Coronary artery (tissue), 2 donors: ENCODE results near the gene ACBD6.
A peak's percentile ranks its signal among the peaks of the same experiment; 100 is the strongest.

Experiments used
- DNase-seq: peaks from one replicate; pipeline ENCODE4 v3.0.0-alpha.2; 2017; ENCODE audit warnings: low spot score
- H3K27ac ChIP-seq, 2 donors: fragments of 200-600 bp; sonication (generic); one replicate each; pipeline ENCODE4 v1.5.1; 2016 to 2019
- H3K4me3 ChIP-seq: fragments of 200-600 bp; sonication (generic); 2 replicates; pipeline ENCODE4 v1.5.1; 2016; ENCODE audit warnings: mild to moderate bottlenecking, moderate library complexity
- TF ChIP-seq, protein P1 (sequence below): fragments of 200-600 bp; sonication (generic); IDR thresholded peaks from one replicate; pipeline ENCODE4 v1.5.1; 2019; ENCODE audit warnings: antibody characterized with exemption

The ACBD6 gene

DNA sequence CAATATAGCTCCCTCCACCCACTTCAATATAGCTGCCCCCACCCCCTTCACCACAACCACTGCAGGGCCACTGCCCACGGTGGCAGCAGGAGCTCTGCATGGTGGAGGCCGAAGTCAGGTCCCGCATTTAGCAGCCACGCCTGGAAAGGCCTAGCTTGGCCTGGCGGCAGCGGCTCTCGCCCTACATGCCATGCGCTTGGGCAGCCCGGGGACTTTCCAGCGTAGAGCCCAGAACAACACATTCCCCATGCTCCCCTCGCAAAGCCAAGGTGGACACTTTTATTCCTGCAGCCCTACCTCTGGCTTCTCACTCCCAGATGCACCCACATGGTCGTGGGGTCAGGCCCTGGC is 235.2 kb downstream of the ACBD6 start:
- H3K4me3 ChIP-seq = no peak overlapping the region
- peak; percentile 56 for DNase-seq
- H3K27ac ChIP-seq = no peak overlapping the region
- TF ChIP-seq, protein P1, sequence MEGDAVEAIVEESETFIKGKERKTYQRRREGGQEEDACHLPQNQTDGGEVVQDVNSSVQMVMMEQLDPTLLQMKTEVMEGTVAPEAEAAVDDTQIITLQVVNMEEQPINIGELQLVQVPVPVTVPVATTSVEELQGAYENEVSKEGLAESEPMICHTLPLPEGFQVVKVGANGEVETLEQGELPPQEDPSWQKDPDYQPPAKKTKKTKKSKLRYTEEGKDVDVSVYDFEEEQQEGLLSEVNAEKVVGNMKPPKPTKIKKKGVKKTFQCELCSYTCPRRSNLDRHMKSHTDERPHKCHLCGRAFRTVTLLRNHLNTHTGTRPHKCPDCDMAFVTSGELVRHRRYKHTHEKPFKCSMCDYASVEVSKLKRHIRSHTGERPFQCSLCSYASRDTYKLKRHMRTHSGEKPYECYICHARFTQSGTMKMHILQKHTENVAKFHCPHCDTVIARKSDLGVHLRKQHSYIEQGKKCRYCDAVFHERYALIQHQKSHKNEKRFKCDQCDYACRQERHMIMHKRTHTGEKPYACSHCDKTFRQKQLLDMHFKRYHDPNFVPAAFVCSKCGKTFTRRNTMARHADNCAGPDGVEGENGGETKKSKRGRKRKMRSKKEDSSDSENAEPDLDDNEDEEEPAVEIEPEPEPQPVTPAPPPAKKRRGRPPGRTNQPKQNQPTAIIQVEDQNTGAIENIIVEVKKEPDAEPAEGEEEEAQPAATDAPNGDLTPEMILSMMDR = no peak

DNA sequence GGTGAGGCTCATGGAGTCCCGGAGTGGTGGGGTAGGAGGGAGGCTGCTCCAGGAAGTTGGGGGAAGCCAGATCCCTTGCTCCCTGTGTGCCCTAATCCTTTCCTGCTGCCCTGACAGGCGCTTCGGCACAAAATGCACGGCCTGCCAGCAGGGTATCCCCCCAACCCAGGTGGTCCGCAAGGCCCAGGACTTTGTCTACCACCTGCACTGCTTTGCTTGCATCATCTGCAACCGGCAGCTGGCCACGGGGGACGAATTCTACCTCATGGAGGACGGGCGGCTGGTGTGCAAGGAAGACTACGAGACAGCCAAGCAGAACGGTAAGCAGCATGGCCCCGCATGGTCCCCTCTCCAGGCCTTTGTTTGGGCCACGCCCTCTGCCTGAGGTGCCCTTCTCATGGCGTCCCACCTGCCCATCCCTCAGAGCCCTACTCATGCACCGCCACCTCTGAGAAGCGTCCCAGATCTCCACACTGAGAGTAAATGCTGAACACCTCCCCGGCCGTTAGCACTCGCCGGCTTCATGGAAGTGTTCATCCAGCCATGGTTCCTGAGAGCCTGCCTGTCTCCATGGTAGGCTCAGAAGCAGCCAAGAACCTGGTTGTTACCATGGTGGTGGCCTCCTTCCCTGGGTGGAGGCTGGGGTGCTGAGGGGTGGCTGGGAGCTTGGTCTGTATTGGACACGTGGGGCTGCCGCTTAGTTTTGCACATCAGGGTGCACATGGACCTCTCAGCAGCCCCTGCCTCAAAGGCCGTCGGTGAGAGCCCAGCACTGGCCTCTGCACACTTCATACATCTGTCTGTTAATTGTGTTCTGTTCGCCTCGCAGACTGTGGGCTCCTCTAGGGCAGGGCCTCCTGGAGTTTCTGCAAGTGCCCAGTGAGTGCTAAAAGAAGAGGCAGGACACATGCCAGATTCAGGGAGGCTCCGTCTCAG is 235.8 kb downstream of the ACBD6 start:
- peak; percentile 63 for DNase-seq
- TF ChIP-seq, protein P1 = no peak

DNA sequence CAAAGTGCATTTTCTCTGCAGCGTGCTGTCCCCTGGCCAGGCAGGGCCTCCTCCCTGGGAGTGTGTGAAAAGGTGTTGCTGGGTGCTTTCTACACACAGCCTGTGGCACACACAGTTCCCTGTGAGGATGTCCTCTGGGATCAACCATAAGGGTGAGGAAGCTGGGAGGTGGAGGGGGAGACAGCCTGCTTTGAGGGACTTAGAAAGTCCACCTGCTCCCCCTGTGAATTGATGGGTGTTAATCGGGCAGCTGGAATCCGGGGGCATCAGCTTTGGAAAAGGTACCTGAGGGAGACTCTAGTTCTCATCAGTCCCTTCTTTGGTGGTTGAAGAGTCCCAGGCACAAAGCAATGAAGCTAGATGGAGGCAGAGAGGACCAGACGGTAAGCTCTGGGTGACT is 236.5 kb downstream of the ACBD6 start:
- DNase-seq = peak; percentile 53
- TF ChIP-seq, protein P1 = no peak
- Histone ChIP-seq H3K27ac (no peak overlapping the region), H3K4me3 (no peak overlapping the region)

More for the DNA sequence above, 235.8 kb downstream of the ACBD6 start:
- no peak overlapping the region for H3K4me3 ChIP-seq
- no peak overlapping the region for H3K27ac ChIP-seq

DNA sequence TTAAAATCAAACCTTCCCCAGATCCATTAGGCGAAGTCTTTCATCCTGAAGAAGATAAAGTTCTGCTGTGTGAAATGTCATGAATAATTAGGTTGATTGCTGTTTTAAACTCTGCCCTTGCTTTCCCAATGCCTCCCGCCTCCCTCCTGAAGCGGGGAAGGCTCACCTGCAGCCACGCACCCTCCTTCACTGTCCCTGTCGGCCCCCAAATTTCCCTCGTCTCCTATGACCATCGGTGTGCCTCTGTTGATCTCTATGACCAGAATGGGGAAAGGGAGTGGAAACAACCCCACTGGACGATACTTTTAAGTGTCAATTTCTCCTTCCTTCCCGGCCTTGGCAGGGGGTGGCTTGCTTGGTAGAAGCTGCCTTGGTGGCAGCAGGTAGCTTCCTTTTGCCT is 237.2 kb downstream of the ACBD6 start:
- Histone ChIP-seq H3K4me3 (no peak overlapping the region), H3K27ac (no peak overlapping the region)
- peak; percentile 29 for DNase-seq
- TF ChIP-seq, protein P1 = no peak

DNA sequence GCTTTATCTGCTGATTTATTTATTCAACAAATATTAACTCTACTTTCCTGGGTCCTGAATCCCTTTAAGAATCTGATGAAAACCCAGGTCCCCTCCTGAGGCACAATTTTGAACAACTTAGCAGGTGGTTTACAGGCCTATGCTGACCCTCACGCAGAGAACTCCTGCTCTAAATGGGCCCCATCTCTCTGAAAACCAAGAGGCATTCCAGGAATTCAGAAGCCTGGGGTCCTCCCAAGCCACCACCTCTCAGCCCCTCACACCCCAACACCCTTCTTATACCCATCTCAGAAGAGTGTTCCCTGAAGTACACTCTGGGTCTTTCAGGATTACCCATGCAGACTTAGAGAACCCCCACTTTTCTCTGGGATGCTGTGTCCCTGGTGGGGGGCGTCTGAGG is 237.8 kb downstream of the ACBD6 start:
- Histone ChIP-seq H3K27ac (no peak overlapping the region), H3K4me3 (no peak overlapping the region)
- TF ChIP-seq, protein P1 = no peak
- peak; percentile 21 for DNase-seq

DNA sequence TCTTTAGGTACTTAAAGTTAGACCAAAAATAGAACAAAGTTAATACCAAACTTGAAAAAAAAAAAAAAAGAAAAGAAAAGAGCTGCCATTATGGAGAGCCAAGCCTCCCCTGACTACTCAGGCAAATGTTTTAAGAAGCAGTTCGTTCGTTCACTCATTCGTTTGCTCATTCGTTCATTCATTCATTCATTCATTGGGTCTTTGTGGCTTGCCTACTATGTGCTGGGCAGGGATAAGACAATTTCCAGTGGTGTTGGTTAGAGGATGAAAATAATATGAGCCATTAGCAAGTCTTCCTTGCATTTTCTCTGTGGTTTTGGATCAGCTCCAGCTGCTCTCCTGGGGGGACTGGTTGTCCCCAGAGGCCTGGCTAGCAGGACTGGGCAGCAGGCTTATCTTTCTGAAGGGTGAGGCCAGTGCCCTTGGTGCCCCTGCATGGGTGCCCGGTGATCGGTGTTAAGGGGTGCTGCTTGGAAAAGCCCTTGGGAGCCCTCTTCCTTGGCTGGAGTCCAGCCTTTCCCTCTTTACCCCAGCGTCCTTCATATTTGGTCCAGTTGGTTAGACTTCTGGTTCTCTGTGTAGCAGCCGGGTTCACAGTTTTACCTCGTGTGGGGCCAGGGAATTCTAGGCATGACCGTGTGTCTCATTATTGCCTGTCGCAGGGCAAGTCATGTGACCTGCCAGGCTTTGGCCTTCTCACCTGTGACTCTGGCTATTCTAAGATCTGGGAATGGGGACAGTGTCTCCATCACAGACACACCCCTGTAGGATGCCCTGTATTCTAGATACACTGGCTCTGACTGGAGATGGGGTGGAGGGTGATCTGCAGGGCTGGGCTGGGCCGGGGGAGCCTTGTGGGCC is 239.5 kb downstream of the ACBD6 start:
- no peak overlapping the region for H3K4me3 ChIP-seq
- no peak for DNase-seq
- TF ChIP-seq, protein P1 = no peak
- no peak overlapping the region for H3K27ac ChIP-seq
